Astrocyte of the spinal cord (primary cell): ENCODE data around the gene GSN.
A peak's percentile ranks its signal among the peaks of the same experiment; 100 is the strongest.
"Not testable (repeated sequence)": the region's sequence is repeated elsewhere in the genome, so short reads cannot be mapped to it uniquely, and the experiment has no call there.

Source experiments
- DNase-seq: peaks from one replicate; pipeline ENCODE4 v3.0.0; 2011; ENCODE audit warnings: low read depth, low spot score
- H3K4me3 ChIP-seq: 2 replicates; pipeline ENCODE4 v1.5.1; 2011; ENCODE audit warnings: low read depth, mild to moderate bottlenecking, low read length, moderate library complexity
- CTCF ChIP-seq: IDR thresholded peaks from 2 replicates; pipeline ENCODE4 v1.5.1; 2012; ENCODE audit warnings: low read depth, mild to moderate bottlenecking, low read length, inconsistent platforms
- in situ Hi-C: cut with HindIII; loops from 2 replicates; pipeline ENCODE4 v1.10.0; 2017; ENCODE audit warnings: low sequenced_read_pairs

Gene GSN

GRCh38 chr9:121288673-121289025 is 20.7 kb downstream of the GSN start:
- in situ Hi-C loops = no loop called here
- H3K4me3 ChIP-seq = no peak overlapping the region
- no peak for DNase-seq
- no peak for TF ChIP-seq CTCF

- no peak for TF ChIP-seq CTCF
- DNase-seq = peak; percentile 82
- H3K4me3 ChIP-seq = no peak overlapping the region
- in situ Hi-C loops = no loop called here
These were observed 21.2 kb downstream of the GSN start for GRCh38 chr9:121289026-121289771.

GRCh38 chr9:121289772-121290370 is 21.9 kb downstream of the GSN start:
- no peak overlapping the region for H3K4me3 ChIP-seq
- TF ChIP-seq CTCF = no peak
- in situ Hi-C loops = no loop called here
- DNase-seq = no peak

GRCh38 chr9:121291536-121291935 is 23.6 kb downstream of the GSN start:
- in situ Hi-C loops, DNase-seq, H3K4me3 ChIP-seq: not testable (repeated sequence)

- H3K4me3 ChIP-seq = no peak overlapping the region
- no peak for TF ChIP-seq CTCF
- in situ Hi-C loops = no loop called here
- DNase-seq = no peak
These were observed 24.1 kb downstream of the GSN start for GRCh38 chr9:121292051-121292450.

- no peak for DNase-seq
- in situ Hi-C loops = no loop called here
- H3K4me3 ChIP-seq = no peak overlapping the region
- no peak for TF ChIP-seq CTCF
These were observed 24.9 kb downstream of the GSN start for GRCh38 chr9:121292801-121293241.

- in situ Hi-C loops = no loop called here
- H3K4me3 ChIP-seq = no peak overlapping the region
- DNase-seq = no peak
- no peak for TF ChIP-seq CTCF
These were observed 26.3 kb downstream of the GSN start for GRCh38 chr9:121294151-121294743.
